HepG2 (cell line): ENCODE results near the gene HPCAL1. TPM values are rescaled to one million over a fixed set of nuclear protein-coding genes. Genes with fewer than 3 reads are reported as not detected.

Source experiments
- ATAC-seq: fragments of 200-7000 bp; cut with Tn5 transposase; 3 replicates; pipeline ENCODE4 v1.9.1; 2020; ENCODE audit warnings: mild to moderate bottlenecking, moderate library complexity
- BruUV-seq: library from RNA; stranded (reverse); fragments of 400-500 nt; replicated peaks from 2 replicates; lab custom pipeline; 2021; lab: Mats Ljungman, UMichigan
- CTCF ChIA-PET: fragments of 300-600 bp; formaldehyde crosslinking; extraction: SDS; loops from one replicate; lab custom pipeline; 2021; ENCODE audit warnings: low total read pairs, inconsistent platforms, low intra/inter-chr PET ratio; lab: Yijun Ruan, JAX
- POLR2A ChIA-PET: fragments of 350-600 bp; sonication (Branson Sonifier 250); formaldehyde crosslinking; loops from one replicate; lab custom pipeline; 2020; ENCODE audit warnings: antibody characterized with exemption, inconsistent platforms; lab: Yijun Ruan, JAX
- DNase-seq: peaks from one replicate; pipeline ENCODE4 v3.0.0-alpha.2; 2015; ENCODE audit warnings: low spot score
- FAIRE-seq: peaks from 3 replicates; lab custom pipeline; 2011; peaks lifted over from hg19 to GRCh38; lab: Jason Lieb, UNC
- H2AFZ ChIP-seq: one replicate; pipeline ENCODE4 v1.6.1; 2011; ENCODE audit warnings: low read length, inconsistent platforms
- H3K27ac ChIP-seq: fragments of 300-600 bp; 3 replicates; pipeline ENCODE4 v1.8.0; 2011; ENCODE audit warnings: mixed run types, mild to moderate bottlenecking, mixed read lengths, low read length, inconsistent platforms; ENCODE audit not compliant: insufficient read depth; ENCODE audit errors: extremely low read length
- H3K27me3 ChIP-seq, 2 experiments: fragments of 200-600 bp in 1 of 2; 2 replicates in 1 of 2; 3 replicates in 1 of 2; pipeline versions ENCODE4 v1.6.0 to v1.8.0; 2011; ENCODE audit warnings: low read length in 2 of 2, mild to moderate bottlenecking in 2 of 2, moderate library complexity in 2 of 2, inconsistent platforms in 1 of 2; ENCODE audit not compliant: insufficient read depth in 2 of 2, control insufficient read depth in 1 of 2
- H3K36me3 ChIP-seq, 2 experiments: fragments of 200-600 bp in 1 of 2; replicated peaks in 1 of 2; 2 replicates in 1 of 2; 3 replicates in 1 of 2; pipeline versions ENCODE4 v1.5.1 to v1.8.0; 2011; ENCODE audit warnings: low read length in 2 of 2, inconsistent platforms in 1 of 2; ENCODE audit not compliant: insufficient read depth in 2 of 2, control insufficient read depth in 1 of 2
- H3K4me1 ChIP-seq: 2 replicates; pipeline ENCODE4 v1.5.1; 2012; ENCODE audit warnings: low read length, inconsistent platforms; ENCODE audit not compliant: insufficient read depth
- H3K4me2 ChIP-seq: 2 replicates; pipeline ENCODE4 v1.6.0; 2011; ENCODE audit warnings: low read depth, low read length, inconsistent platforms
- H3K4me3 ChIP-seq, 3 experiments: fragments of 200-600 bp in 1 of 3; sonication (generic), shearing (Covaris generic) in 1 of 3; replicated peaks in 1 of 3; 2 replicates each; pipeline ENCODE4 v1.5.1; 2011 to 2016; ENCODE audit warnings: low read length in 3 of 3, inconsistent platforms in 2 of 3, low read depth in 2 of 3, mild to moderate bottlenecking in 2 of 3, control low read depth in 1 of 3, mixed read lengths in 1 of 3; ENCODE audit not compliant: insufficient read depth in 1 of 3
- H3K79me2 ChIP-seq: one replicate; pipeline ENCODE4 v1.6.1; 2011; ENCODE audit warnings: low read length, inconsistent platforms; ENCODE audit not compliant: insufficient read depth
- H3K9ac ChIP-seq: 2 replicates; pipeline ENCODE4 v1.6.0; 2011; ENCODE audit warnings: mild to moderate bottlenecking, low read depth, low read length, inconsistent platforms; ENCODE audit not compliant: insufficient read depth
- H3K9me3 ChIP-seq: 2 replicates; pipeline ENCODE4 v1.5.1; 2012; ENCODE audit warnings: mild to moderate bottlenecking, low read length
- H4K20me1 ChIP-seq: 2 replicates; pipeline ENCODE4 v1.6.0; 2011; ENCODE audit warnings: inconsistent platforms, mild to moderate bottlenecking, low read length, moderate library complexity; ENCODE audit not compliant: insufficient read depth
- FOXP4 ChIP-seq: sonication (generic); formaldehyde crosslinking; IDR thresholded peaks from 2 replicates; pipeline ENCODE4 v1.4.0; 2020; ENCODE audit warnings: missing genetic modification reagents
- JUND ChIP-seq: sonication (generic); formaldehyde crosslinking; IDR thresholded peaks from 2 replicates; pipeline ENCODE4 v1.8.0; 2022; ENCODE audit warnings: mild to moderate bottlenecking, missing genetic modification reagents
- MBD4 ChIP-seq: IDR thresholded peaks from 2 replicates; pipeline ENCODE4 v1.6.1; 2012; ENCODE audit warnings: low read length, inconsistent platforms, borderline replicate concordance
- PRPF4 ChIP-seq: fragments of 200-400 bp; formaldehyde crosslinking; IDR thresholded peaks from 2 replicates; pipeline ENCODE4 v1.6.1; 2016; ENCODE audit warnings: low read length, low read depth; ENCODE audit not compliant: poor library complexity, severe bottlenecking
- RARG ChIP-seq: sonication (generic); formaldehyde crosslinking; IDR thresholded peaks from 2 replicates; pipeline ENCODE4 v1.4.0; 2020; ENCODE audit warnings: low read depth, mild to moderate bottlenecking, missing genetic modification reagents
- RBM39 ChIP-seq: fragments of 200-400 bp; formaldehyde crosslinking; IDR thresholded peaks from one replicate; pipeline ENCODE4 v1.6.1; 2018; ENCODE audit warnings: antibody characterized with exemption, mild to moderate bottlenecking, low read depth, low read length; ENCODE audit not compliant: poor library complexity, severe bottlenecking
- SMAD3 ChIP-seq: sonication (generic); formaldehyde crosslinking; IDR thresholded peaks from 2 replicates; pipeline ENCODE4 v1.4.0; 2020; ENCODE audit warnings: missing genetic modification reagents
- ZBTB8A ChIP-seq: sonication (generic); formaldehyde crosslinking; IDR thresholded peaks from 2 replicates; pipeline ENCODE4 v1.4.0; 2020; ENCODE audit warnings: mild to moderate bottlenecking, low read depth, missing genetic modification reagents, borderline replicate concordance
- ZNF225 ChIP-seq: sonication (generic); formaldehyde crosslinking; IDR thresholded peaks from 2 replicates; pipeline ENCODE4 v1.4.0; 2020; ENCODE audit warnings: mild to moderate bottlenecking, missing genetic modification reagents
- ZNF460 ChIP-seq: sonication (generic); formaldehyde crosslinking; IDR thresholded peaks from 2 replicates; pipeline ENCODE4 v1.5.1; 2020; ENCODE audit warnings: missing genetic modification reagents, mild to moderate bottlenecking, borderline replicate concordance
- ZNF530 ChIP-seq: sonication (generic); formaldehyde crosslinking; IDR thresholded peaks from 2 replicates; pipeline ENCODE4 v1.5.0; 2020; ENCODE audit warnings: low read depth, mild to moderate bottlenecking, missing genetic modification reagents
- ZNF652 ChIP-seq: IDR thresholded peaks from 2 replicates; pipeline ENCODE4 v1.6.1; 2016; ENCODE audit warnings: low read depth, borderline replicate concordance
- ZNF782 ChIP-seq: sonication (generic); formaldehyde crosslinking; IDR thresholded peaks from 2 replicates; pipeline ENCODE4 v1.4.0; 2020; ENCODE audit warnings: missing genetic modification reagents, mild to moderate bottlenecking, borderline replicate concordance
- WGBS: methylation state at CpG from one replicate; pipeline ENCODE4 v1.1.6; 2017; ENCODE audit warnings: low lambda C conversion rate; 5-methylcytosine and 5-hydroxymethylcytosine counted together
- in situ Hi-C: cut with HindIII; loops from 2 replicates; pipeline ENCODE4 v1.10.0; 2017; ENCODE audit warnings: low pct_unique_long_range_greater_than_20kb; ENCODE audit not compliant: extremely low pct_ligation_motif_present
- intact Hi-C: fragments of 100-400 bp; cut with micrococcal nuclease; formaldehyde crosslinking; loops from one replicate; pipeline ENCODE4 v1.10.0; 2022; ENCODE audit not compliant: unreplicated experiment
- polyA plus RNA-seq, 8 experiments: library from polyadenylated mRNA; depleted of rRNA in 3 of 8; stranded (reverse) in 7 of 8; unstranded in 1 of 8; fragments of >200 nt; fragmentation: Illumina TruSeq in 4 of 8; extraction: Trizol in 4 of 8; gene quantifications; 2 replicates each; pipeline versions ENCODE4 v1.2.1 to v1.2.3, GENCODE V29; 2011 to 2016; ENCODE audit warnings: low read depth in 4 of 8, missing spikeins in 1 of 8, mixed read lengths in 1 of 8; ENCODE audit not compliant: insufficient read depth in 1 of 8
- total RNA-seq, 5 experiments: library from RNA; depleted of rRNA; stranded (reverse); fragments of >200 nt; fragmentation: Illumina TruSeq; extraction: Trizol; gene quantifications; 2 replicates each; pipeline ENCODE4 v1.2.3, GENCODE V29; 2016; ENCODE audit warnings: low read depth in 1 of 5
- TF ChIP-seq, protein P1 (sequence below), 2 experiments: sonication (generic) in 1 of 2; formaldehyde crosslinking in 1 of 2; IDR thresholded peaks; 2 replicates each; pipeline versions ENCODE4 v1.4.0 to v1.6.1; 2018 to 2020; ENCODE audit warnings: missing genetic modification reagents in 2 of 2, borderline replicate concordance in 1 of 2, low read depth in 1 of 2, mild to moderate bottlenecking in 1 of 2, missing biosample characterization in 1 of 2

HPCAL1 gene
- total and polyA plus RNA-seq, 2 of the 13 experiments (the other 11 are each of a cell fraction or from before 2014, with no cell fraction given), result 29.5 to 29.9 TPM

GRCh38 chr2:10266133-10266620, 36.5 kb upstream of the HPCAL1 start:
- no peak for ATAC-seq
- H2AFZ ChIP-seq, result no peak overlapping the region
- peaks cover 48% of the 10 kb centered on the region for H3K4me1 ChIP-seq
- ChIA-PET CTCF (no interaction called here), POLR2A (interaction anchor here (1.5 to 2.0 kb wide), 3 partner anchors 12 to 36 kb away, joined by 5 to 7 read pairs (median 5); no protein-coding TSS in a partner anchor)
- no peak overlapping the region for H3K9ac ChIP-seq
- H4K20me1 ChIP-seq, result no peaks in the 10 kb centered on the region
- in situ Hi-C loops (no loop called here), intact Hi-C loops (no loop called here)
- no peaks in the 10 kb centered on the region for H3K36me3 ChIP-seq
- no peaks in the 10 kb centered on the region for H3K79me2 ChIP-seq
- FAIRE-seq, result no peak
- H3K4me3 ChIP-seq, result no peak overlapping the region
- H3K9me3 ChIP-seq, result no peaks in the 10 kb centered on the region
- peaks cover 8 to 76% of the 10 kb centered on the region in 2 experiments for H3K27me3 ChIP-seq
- 26% methylated on average over 10 of the region's 10 CpGs for WGBS
- TF ChIP-seq, protein P1, sequence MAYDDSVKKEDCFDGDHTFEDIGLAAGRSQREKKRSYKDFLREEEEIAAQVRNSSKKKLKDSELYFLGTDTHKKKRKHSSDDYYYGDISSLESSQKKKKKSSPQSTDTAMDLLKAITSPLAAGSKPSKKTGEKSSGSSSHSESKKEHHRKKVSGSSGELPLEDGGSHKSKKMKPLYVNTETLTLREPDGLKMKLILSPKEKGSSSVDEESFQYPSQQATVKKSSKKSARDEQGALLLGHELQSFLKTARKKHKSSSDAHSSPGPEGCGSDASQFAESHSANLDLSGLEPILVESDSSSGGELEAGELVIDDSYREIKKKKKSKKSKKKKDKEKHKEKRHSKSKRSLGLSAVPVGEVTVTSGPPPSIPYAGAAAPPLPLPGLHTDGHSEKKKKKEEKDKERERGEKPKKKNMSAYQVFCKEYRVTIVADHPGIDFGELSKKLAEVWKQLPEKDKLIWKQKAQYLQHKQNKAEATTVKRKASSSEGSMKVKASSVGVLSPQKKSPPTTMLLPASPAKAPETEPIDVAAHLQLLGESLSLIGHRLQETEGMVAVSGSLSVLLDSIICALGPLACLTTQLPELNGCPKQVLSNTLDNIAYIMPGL (CRISPR knock-in tag; IDR thresholded peaks at IDR 0.05; ENCODE audit: borderline replicate concordance in 1 of 2, low read depth in 1 of 2), result 0 out of 4 replicates have a peak, but pooled peaks of 1 of the 2 experiments have one; percentile 10
- no peak for TF ChIP-seq ZNF460 (CRISPR knock-in tag)
- no peak for TF ChIP-seq RARG (CRISPR knock-in tag)
- no peak for TF ChIP-seq ZNF782 (CRISPR knock-in tag)
- no peak overlapping the region for H3K4me2 ChIP-seq
- H3K27ac ChIP-seq, result no peak overlapping the region
- no peak for DNase-seq
- no TSS peak for BruUV-seq

DNA sequence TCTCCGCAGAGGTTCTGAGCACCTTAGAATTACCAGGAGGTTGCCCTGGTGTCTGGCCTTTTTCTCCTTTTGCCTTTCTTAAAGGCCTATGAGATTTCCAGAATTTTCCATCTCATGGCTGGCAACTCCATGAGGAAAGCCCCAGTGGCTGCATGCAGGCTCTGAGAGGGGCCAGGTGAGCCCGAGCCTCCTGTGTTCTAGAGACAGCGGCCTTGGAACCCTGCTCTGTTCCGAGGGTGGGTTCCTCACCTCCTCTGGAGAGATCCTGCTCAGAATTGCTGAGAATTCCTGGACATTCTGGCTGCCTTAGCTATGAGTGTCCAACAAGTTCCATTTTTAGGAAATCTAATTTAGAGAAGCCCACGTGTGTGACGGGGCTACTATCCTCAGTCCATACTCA, 35.7 kb upstream of the HPCAL1 start:
- Histone ChIP-seq H3K4me2 (no peak overlapping the region), H3K4me1 (peaks cover 56% of the 10 kb centered on the region), H3K9ac (no peak overlapping the region), H4K20me1 (no peaks in the 10 kb centered on the region), H3K27me3 (peaks cover 8 to 67% of the 10 kb centered on the region in 2 experiments), H3K9me3 (no peaks in the 10 kb centered on the region), H3K36me3 (no peaks in the 10 kb centered on the region), H2AFZ (no peak overlapping the region), H3K79me2 (no peaks in the 10 kb centered on the region), H3K27ac (no peak overlapping the region), H3K4me3 (no peak overlapping the region)
- in situ Hi-C loops (no loop called here), intact Hi-C loops (no loop called here)
- ATAC-seq (no peak), DNase-seq (no peak), FAIRE-seq (no peak)
- WGBS, result 23% methylated on average over 6 of the region's 6 CpGs
- ChIA-PET CTCF (no interaction called here), POLR2A (interaction anchor here (2.0 kb wide), 1 partner anchor 19 kb away, joined by 5 read pairs; no protein-coding TSS in a partner anchor)
- no TSS peak for BruUV-seq
- TF ChIP-seq SMAD3 (CRISPR knock-in tag) (no peak), ZNF530 (no peak), ZNF225 (CRISPR knock-in tag) (no peak), PRPF4 (no peak), ZBTB8A (CRISPR knock-in tag) (no peak), ZNF652 (CRISPR knock-in tag) (no peak), FOXP4 (CRISPR knock-in tag) (no peak), RBM39 (no peak), MBD4 (no peak), JUND (no peak)
